GM12878 (cell line): ENCODE measurements around the gene TCF7. TPM values are rescaled to one million over a fixed set of nuclear protein-coding genes. Genes with fewer than 3 reads are reported as not detected.

ENCODE experiments used
- BHLHE40 ChIP-seq, 2 experiments: fragments of 450-650 bp in 1 of 2; IDR thresholded peaks; 2 replicates each; pipeline ENCODE4 v1.6.1; 2011 to 2017; ENCODE audit warnings: low read depth in 2 of 2, borderline replicate concordance in 1 of 2, improper control_type of control experiment in 1 of 2, low read length in 1 of 2, mild to moderate bottlenecking in 1 of 2
- CEBPB ChIP-seq, 2 experiments: fragments of 150-350 bp in 1 of 2; IDR thresholded peaks; 2 replicates each; pipeline ENCODE4 v1.6.1; 2012 to 2014; ENCODE audit warnings: low read depth in 2 of 2, low read length in 2 of 2, borderline replicate concordance in 1 of 2, inconsistent platforms in 1 of 2
- CREB1 ChIP-seq: IDR thresholded peaks from 2 replicates; pipeline ENCODE4 v1.6.1; 2012; ENCODE audit warnings: low read depth, mild to moderate bottlenecking, inconsistent platforms
- EGR1 ChIP-seq, 2 experiments: IDR thresholded peaks; 1 replicate in 1 of 2; 2 replicates in 1 of 2; pipeline ENCODE4 v1.6.1; 2011 to 2012; ENCODE audit warnings: low read depth in 2 of 2, low read length in 2 of 2, borderline replicate concordance in 1 of 2, mild to moderate bottlenecking in 1 of 2, moderate library complexity in 1 of 2
- GABPA ChIP-seq: IDR thresholded peaks from 2 replicates; pipeline ENCODE4 v1.6.1; 2014; ENCODE audit warnings: antibody characterized with exemption, low read depth, mild to moderate bottlenecking, inconsistent platforms
- HSF1 ChIP-seq: fragments of 150-350 bp; IDR thresholded peaks from 2 replicates; pipeline ENCODE4 v1.6.1; 2014; ENCODE audit warnings: mild to moderate bottlenecking, low read depth, low read length
- IKZF1 ChIP-seq: fragments of 450-650 bp; conservative IDR thresholded peaks from 2 replicates; pipeline ENCODE4 v1.6.1; 2017; ENCODE audit warnings: antibody characterized with exemption, mild to moderate bottlenecking
- LARP7 ChIP-seq: fragments of 450-650 bp; IDR thresholded peaks from 2 replicates; pipeline ENCODE4 v1.6.1; 2017; ENCODE audit warnings: mild to moderate bottlenecking
- MEF2A ChIP-seq: IDR thresholded peaks from 2 replicates; pipeline ENCODE4 v1.6.1; 2011; ENCODE audit warnings: low read depth, mild to moderate bottlenecking, low read length, moderate library complexity; ENCODE audit not compliant: insufficient read depth
- MYC ChIP-seq: IDR thresholded peaks from 2 replicates; pipeline ENCODE4 v1.6.1; 2011; ENCODE audit warnings: mild to moderate bottlenecking, low read length, moderate library complexity, inconsistent platforms; ENCODE audit not compliant: insufficient read depth, insufficient replicate concordance, insufficient read length, severe bottlenecking
- RELA ChIP-seq: fragments of 450-650 bp; IDR thresholded peaks from 2 replicates; pipeline ENCODE4 v1.8.0; 2014; ENCODE audit warnings: borderline replicate concordance; ENCODE audit not compliant: partially characterized antibody
- RUNX3 ChIP-seq: IDR thresholded peaks from 2 replicates; pipeline ENCODE4 v1.6.1; 2012; ENCODE audit warnings: low read length, inconsistent platforms
- SMARCA5 ChIP-seq: fragments of 450-650 bp; IDR thresholded peaks from 2 replicates; pipeline ENCODE4 v1.6.1; 2017; ENCODE audit warnings: mild to moderate bottlenecking
- STAT3 ChIP-seq: IDR thresholded peaks from 2 replicates; pipeline ENCODE4 v1.6.1; 2011; ENCODE audit warnings: low read depth, low read length, improper control_type of control experiment
- SUPT20H ChIP-seq: IDR thresholded peaks from 2 replicates; pipeline ENCODE4 v1.6.1; 2011; ENCODE audit warnings: low read depth, mild to moderate bottlenecking, low read length, moderate library complexity, borderline replicate concordance; ENCODE audit not compliant: control insufficient read depth
- TBL1XR1 ChIP-seq: IDR thresholded peaks from 2 replicates; pipeline ENCODE4 v1.6.1; 2012; ENCODE audit warnings: low read depth, low read length, improper control_type of control experiment
- ZBED1 ChIP-seq: IDR thresholded peaks from 2 replicates; pipeline ENCODE4 v1.6.1; 2016; ENCODE audit warnings: borderline replicate concordance
- polyA plus RNA-seq, 11 experiments: library from polyadenylated mRNA; depleted of rRNA in 4 of 11; unstranded in 6 of 11; stranded (reverse) in 5 of 11; fragments of >200 nt; fragmentation: Nextera tagmentation in 4 of 11; fragmentation: Illumina TruSeq in 1 of 11; extraction: Ambion mirVana in 4 of 11; extraction: Trizol in 1 of 11; gene quantifications; 1 replicate in 1 of 11; 2 replicates in 10 of 11; pipeline versions ENCODE4 v1.2.1 to v1.2.3, GENCODE V29; 2011 to 2016; ENCODE audit warnings: inconsistent platforms in 2 of 11, missing spikeins in 2 of 11, low read depth in 1 of 11
- total RNA-seq, 4 experiments: library from RNA; depleted of rRNA in 3 of 4; stranded (reverse); fragments of >200 nt in 3 of 4; fragmentation: Illumina TruSeq in 1 of 4; extraction: Trizol in 1 of 4; gene quantifications; 2 replicates each; pipeline versions ENCODE4 v1.2.1 to v1.2.3, GENCODE V29; 2013 to 2021
- TF ChIP-seq, protein P1 (sequence below): fragments of 450-650 bp; IDR thresholded peaks from 2 replicates; pipeline ENCODE4 v1.6.1; 2017; ENCODE audit warnings: mild to moderate bottlenecking, low read depth, inconsistent platforms; ENCODE audit not compliant: poor library complexity, severe bottlenecking
- TF ChIP-seq, protein P2 (sequence below): fragments of 450-650 bp; IDR thresholded peaks from 2 replicates; pipeline ENCODE4 v1.6.1; 2017; ENCODE audit warnings: antibody characterized with exemption, mild to moderate bottlenecking, moderate library complexity

Gene TCF7
- total and polyA plus RNA-seq, 10 of the 15 experiments (the other 5 are each of a cell fraction or from before 2014, with no cell fraction given) = 10.0 to 60.2 (median 23.6) TPM

GRCh38 chr5:134114886-134115805 lies 665 bp downstream of the TCF7 start (continued):
- TF ChIP-seq MEF2A = no peak
- TF ChIP-seq TBL1XR1 = 0 out of 2 replicates have a peak, but pooled peaks have one; percentile 9
- TF ChIP-seq, protein P1, sequence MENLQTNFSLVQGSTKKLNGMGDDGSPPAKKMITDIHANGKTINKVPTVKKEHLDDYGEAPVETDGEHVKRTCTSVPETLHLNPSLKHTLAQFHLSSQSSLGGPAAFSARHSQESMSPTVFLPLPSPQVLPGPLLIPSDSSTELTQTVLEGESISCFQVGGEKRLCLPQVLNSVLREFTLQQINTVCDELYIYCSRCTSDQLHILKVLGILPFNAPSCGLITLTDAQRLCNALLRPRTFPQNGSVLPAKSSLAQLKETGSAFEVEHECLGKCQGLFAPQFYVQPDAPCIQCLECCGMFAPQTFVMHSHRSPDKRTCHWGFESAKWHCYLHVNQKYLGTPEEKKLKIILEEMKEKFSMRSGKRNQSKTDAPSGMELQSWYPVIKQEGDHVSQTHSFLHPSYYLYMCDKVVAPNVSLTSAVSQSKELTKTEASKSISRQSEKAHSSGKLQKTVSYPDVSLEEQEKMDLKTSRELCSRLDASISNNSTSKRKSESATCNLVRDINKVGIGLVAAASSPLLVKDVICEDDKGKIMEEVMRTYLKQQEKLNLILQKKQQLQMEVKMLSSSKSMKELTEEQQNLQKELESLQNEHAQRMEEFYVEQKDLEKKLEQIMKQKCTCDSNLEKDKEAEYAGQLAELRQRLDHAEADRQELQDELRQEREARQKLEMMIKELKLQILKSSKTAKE = no peak
- TF ChIP-seq, protein P2, sequence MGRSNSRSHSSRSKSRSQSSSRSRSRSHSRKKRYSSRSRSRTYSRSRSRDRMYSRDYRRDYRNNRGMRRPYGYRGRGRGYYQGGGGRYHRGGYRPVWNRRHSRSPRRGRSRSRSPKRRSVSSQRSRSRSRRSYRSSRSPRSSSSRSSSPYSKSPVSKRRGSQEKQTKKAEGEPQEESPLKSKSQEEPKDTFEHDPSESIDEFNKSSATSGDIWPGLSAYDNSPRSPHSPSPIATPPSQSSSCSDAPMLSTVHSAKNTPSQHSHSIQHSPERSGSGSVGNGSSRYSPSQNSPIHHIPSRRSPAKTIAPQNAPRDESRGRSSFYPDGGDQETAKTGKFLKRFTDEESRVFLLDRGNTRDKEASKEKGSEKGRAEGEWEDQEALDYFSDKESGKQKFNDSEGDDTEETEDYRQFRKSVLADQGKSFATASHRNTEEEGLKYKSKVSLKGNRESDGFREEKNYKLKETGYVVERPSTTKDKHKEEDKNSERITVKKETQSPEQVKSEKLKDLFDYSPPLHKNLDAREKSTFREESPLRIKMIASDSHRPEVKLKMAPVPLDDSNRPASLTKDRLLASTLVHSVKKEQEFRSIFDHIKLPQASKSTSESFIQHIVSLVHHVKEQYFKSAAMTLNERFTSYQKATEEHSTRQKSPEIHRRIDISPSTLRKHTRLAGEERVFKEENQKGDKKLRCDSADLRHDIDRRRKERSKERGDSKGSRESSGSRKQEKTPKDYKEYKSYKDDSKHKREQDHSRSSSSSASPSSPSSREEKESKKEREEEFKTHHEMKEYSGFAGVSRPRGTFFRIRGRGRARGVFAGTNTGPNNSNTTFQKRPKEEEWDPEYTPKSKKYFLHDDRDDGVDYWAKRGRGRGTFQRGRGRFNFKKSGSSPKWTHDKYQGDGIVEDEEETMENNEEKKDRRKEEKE = no peak
- TF ChIP-seq LARP7 = peak; percentile 38; the same call in 1 of the 2 replicates
- TF ChIP-seq MYC = no peak
- no peak for TF ChIP-seq RUNX3
- peak in 1 of 2 experiments; percentile 6; a peak in 1 of 4 replicates for TF ChIP-seq BHLHE40 (IDR thresholded peaks at IDR 0.05; ENCODE audit: borderline replicate concordance in 1 of 2, low read depth in 2 of 2, low read length in 1 of 2)
- no peak for TF ChIP-seq IKZF1
- no peak for TF ChIP-seq SUPT20H
- TF ChIP-seq GABPA = no peak
- TF ChIP-seq SMARCA5 = peak; percentile 75; the same call in 1 of the 2 replicates
- TF ChIP-seq ZBED1 = no peak
- TF ChIP-seq CREB1 = 0 out of 2 replicates have a peak, but pooled peaks have one; percentile 2
- TF ChIP-seq EGR1 (IDR thresholded peaks at IDR 0.05; ENCODE audit: borderline replicate concordance in 1 of 2, low read depth in 2 of 2, low read length in 2 of 2) = peak in 1 of 2 experiments; percentile 55; a peak in 1 of 3 replicates
- no peak for TF ChIP-seq CEBPB (IDR thresholded peaks at IDR 0.05; ENCODE audit: borderline replicate concordance in 1 of 2, low read depth in 2 of 2, low read length in 2 of 2)
- no peak for TF ChIP-seq HSF1
- no peak for TF ChIP-seq RELA
- no peak for TF ChIP-seq STAT3
